H9 (cell line): ENCODE data around the gene BBIP1. TPM values are rescaled to one million over a fixed set of nuclear protein-coding genes. Genes with fewer than 3 reads are reported as not detected.

Source experiments
- DNase-seq: peaks from one replicate; pipeline ENCODE4 v3.0.0-alpha.2; 2017
- H2AFZ ChIP-seq: one replicate; pipeline ENCODE4 v1.6.1; 2013; ENCODE audit warnings: mild to moderate bottlenecking, low read length, control low read depth, moderate library complexity
- H2AK5ac ChIP-seq: 2 replicates; pipeline ENCODE4 v1.6.1; 2013; ENCODE audit warnings: low read length, control low read depth, mixed read lengths; ENCODE audit not compliant: insufficient read length
- H2BK120ac ChIP-seq: one replicate; pipeline ENCODE4 v1.6.1; 2013; ENCODE audit warnings: low read depth, mild to moderate bottlenecking, low read length, control low read depth, inconsistent platforms; ENCODE audit not compliant: poor library complexity, severe bottlenecking
- H2BK12ac ChIP-seq: 2 replicates; pipeline ENCODE4 v1.6.1; 2013; ENCODE audit warnings: low read length, control low read depth, mixed read lengths, low read depth; ENCODE audit not compliant: insufficient read length
- H2BK15ac ChIP-seq: 2 replicates; pipeline ENCODE4 v1.6.1; 2013; ENCODE audit warnings: low read depth, low read length, control low read depth
- H2BK20ac ChIP-seq: one replicate; pipeline ENCODE4 v1.6.1; 2013; ENCODE audit warnings: low read depth, mild to moderate bottlenecking, low read length, control low read depth, inconsistent platforms; ENCODE audit not compliant: poor library complexity, severe bottlenecking
- H2BK5ac ChIP-seq: 2 replicates; pipeline ENCODE4 v1.6.1; 2013; ENCODE audit warnings: low read length, control low read depth, mixed read lengths; ENCODE audit not compliant: insufficient read length
- H3K14ac ChIP-seq: 2 replicates; pipeline ENCODE4 v1.6.1; 2013; ENCODE audit warnings: low read length, control low read depth; ENCODE audit not compliant: insufficient read depth
- H3K18ac ChIP-seq: 2 replicates; pipeline ENCODE4 v1.6.1; 2013; ENCODE audit warnings: low read depth, mild to moderate bottlenecking, mixed read lengths, low read length, control low read depth; ENCODE audit not compliant: insufficient read length
- H3K23ac ChIP-seq: 2 replicates; pipeline ENCODE4 v1.6.1; 2013; ENCODE audit warnings: low read length, control low read depth, mixed read lengths, low read depth; ENCODE audit not compliant: insufficient read length
- H3K23me2 ChIP-seq: 2 replicates; pipeline ENCODE4 v1.6.1; 2013; ENCODE audit warnings: low read depth, mild to moderate bottlenecking, mixed read lengths, low read length, control low read depth; ENCODE audit not compliant: insufficient read length, poor library complexity, severe bottlenecking
- H3K27ac ChIP-seq: 2 replicates; pipeline ENCODE4 v1.5.1; 2013; ENCODE audit warnings: low read length, control low read depth, mixed read lengths, low read depth; ENCODE audit not compliant: insufficient read length
- H3K27me3 ChIP-seq: 2 replicates; pipeline ENCODE4 v1.6.1; 2013; ENCODE audit warnings: low read length, control low read depth, inconsistent platforms; ENCODE audit not compliant: insufficient read depth
- H3K4ac ChIP-seq: 2 replicates; pipeline ENCODE4 v1.6.1; 2013; ENCODE audit warnings: low read depth, mild to moderate bottlenecking, control low read depth, inconsistent platforms, low read length, moderate library complexity
- H3K4me1 ChIP-seq: 2 replicates; pipeline ENCODE4 v1.6.1; 2013; ENCODE audit warnings: low read length, control low read depth, inconsistent platforms; ENCODE audit not compliant: insufficient read depth
- H3K4me2 ChIP-seq: 2 replicates; pipeline ENCODE4 v1.6.1; 2013; ENCODE audit warnings: low read length, control low read depth, mixed read lengths; ENCODE audit not compliant: insufficient read length, insufficient read depth
- H3K56ac ChIP-seq: 2 replicates; pipeline ENCODE4 v1.6.1; 2013; ENCODE audit warnings: low read depth, mild to moderate bottlenecking, mixed read lengths, low read length, control low read depth; ENCODE audit not compliant: insufficient read length
- H3K79me1 ChIP-seq: 2 replicates; pipeline ENCODE4 v1.6.1; 2013; ENCODE audit warnings: low read depth, mild to moderate bottlenecking, moderate library complexity, low read length, control low read depth, inconsistent platforms; ENCODE audit not compliant: insufficient read depth, poor library complexity, severe bottlenecking
- H3K79me2 ChIP-seq: 2 replicates; pipeline ENCODE4 v1.6.1; 2013; ENCODE audit warnings: low read length, control low read depth, inconsistent platforms; ENCODE audit not compliant: insufficient read depth
- H3K9ac ChIP-seq: 2 replicates; pipeline ENCODE4 v1.6.1; 2013; ENCODE audit warnings: low read length, control low read depth, mixed read lengths; ENCODE audit not compliant: insufficient read length; ENCODE audit errors: extremely low read depth
- H3K9me3 ChIP-seq: one replicate; pipeline ENCODE4 v1.6.1; 2013; ENCODE audit warnings: low read depth, low read length, inconsistent platforms; ENCODE audit not compliant: control insufficient read depth
- H3T11ph ChIP-seq: one replicate; pipeline ENCODE4 v1.6.1; 2013; ENCODE audit warnings: mild to moderate bottlenecking, low read length, control low read depth, inconsistent platforms
- H4K20me1 ChIP-seq: one replicate; pipeline ENCODE4 v1.6.1; 2013; ENCODE audit not compliant: control insufficient read depth, insufficient read length, insufficient read depth
- H4K5ac ChIP-seq: 2 replicates; pipeline ENCODE4 v1.6.1; 2013; ENCODE audit warnings: low read depth, mild to moderate bottlenecking, mixed read lengths, low read length, control low read depth; ENCODE audit not compliant: insufficient read length
- H4K8ac ChIP-seq: replicated peaks from 2 replicates; pipeline ENCODE4 v1.6.1; 2013; ENCODE audit warnings: low read length, control low read depth, mixed read lengths, low read depth; ENCODE audit not compliant: insufficient read length
- H4K91ac ChIP-seq: 2 replicates; pipeline ENCODE4 v1.6.1; 2013; ENCODE audit warnings: low read depth, mild to moderate bottlenecking, moderate library complexity, mixed read lengths, low read length, control low read depth; ENCODE audit not compliant: insufficient read length
- H3K27ac Mint-ChIP-seq, 3 experiments: 2 replicates in 2 of 3; 3 replicates in 1 of 3; pipeline ENCODE4 v1.8.0; 2020 to 2021; ENCODE audit warnings: mixed read lengths in 3 of 3, mild to moderate bottlenecking in 1 of 3, moderate library complexity in 1 of 3
- H3K27me3 Mint-ChIP-seq: 2 replicates; pipeline ENCODE4 v1.8.0; 2021; ENCODE audit warnings: low read depth, mild to moderate bottlenecking, moderate library complexity, mixed read lengths
- H3K36me3 Mint-ChIP-seq, 3 experiments: 2 replicates in 2 of 3; 3 replicates in 1 of 3; pipeline ENCODE4 v1.8.0; 2020 to 2021; ENCODE audit warnings: low read depth in 3 of 3, mixed read lengths in 3 of 3; ENCODE audit not compliant: insufficient read depth in 1 of 3
- H3K4me1 Mint-ChIP-seq, 2 experiments: 2 replicates each; pipeline ENCODE4 v1.8.0; 2020; ENCODE audit warnings: mixed read lengths in 2 of 2
- H3K4me3 Mint-ChIP-seq, 2 experiments: 2 replicates in 1 of 2; 3 replicates in 1 of 2; pipeline ENCODE4 v1.8.0; 2020 to 2021; ENCODE audit warnings: mild to moderate bottlenecking in 2 of 2, mixed read lengths in 2 of 2, moderate library complexity in 1 of 2
- H3K9me3 Mint-ChIP-seq, 2 experiments: 2 replicates in 1 of 2; 3 replicates in 1 of 2; pipeline ENCODE4 v1.8.0; 2020; ENCODE audit warnings: mild to moderate bottlenecking in 2 of 2, mixed read lengths in 2 of 2, moderate library complexity in 1 of 2
- CTCF ChIP-seq: fragments of 200-600 bp; sonication (generic); conservative IDR thresholded peaks from 3 replicates; pipeline ENCODE4 v1.8.0; 2021; ENCODE audit warnings: antibody characterized with exemption, mild to moderate bottlenecking
- WGBS: extraction: QIAGEN DNeasy Blood & Tissue Kit; methylation state at CpG from one replicate; pipeline ENCODE4 v1.1.7; 2013; ENCODE audit warnings: missing lambda C conversion rate, low lambda C conversion rate, mixed read lengths; ENCODE audit not compliant: insufficient read length; ENCODE audit errors: extremely low coverage; 5-methylcytosine and 5-hydroxymethylcytosine counted together
- total RNA-seq: library from RNA; stranded (reverse); gene quantifications from 2 replicates; pipeline ENCODE4 v1.2.1, GENCODE V29; 2021

Gene BBIP1
- total RNA-seq, 1 experiment from 2014 or later = 18.8 TPM

DNA sequence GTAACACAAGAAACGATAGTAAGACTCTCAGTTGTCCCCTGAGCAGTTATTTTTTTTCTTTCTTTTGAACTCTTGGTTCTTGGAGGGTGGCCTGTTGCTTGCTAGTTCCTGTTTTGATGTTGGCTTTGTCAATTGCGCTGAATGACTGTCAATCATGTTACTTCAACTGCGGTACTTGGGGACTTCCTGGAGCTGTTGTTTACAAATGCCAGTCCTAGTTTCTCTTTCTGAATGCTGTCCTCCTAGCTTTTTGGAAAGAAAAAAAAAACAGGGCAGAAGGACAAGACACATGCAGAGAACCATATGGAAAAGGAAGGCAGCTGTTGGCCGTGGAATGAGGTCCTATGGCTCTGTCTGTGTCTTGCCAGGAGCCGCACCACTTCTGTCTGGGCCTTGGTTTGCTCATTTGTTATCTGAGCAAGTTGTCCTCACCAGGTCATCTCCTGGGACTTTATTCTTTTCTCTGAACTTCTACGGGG is 54.3 kb downstream of the BBIP1 start:
- H3K4me3 Mint-ChIP-seq = no peak overlapping the region
- no peaks in the 10 kb centered on the region for H3K79me2 ChIP-seq
- H2AFZ ChIP-seq = no peak overlapping the region

More for the DNA sequence above, 54.3 kb downstream of the BBIP1 start:
- no peaks in the 10 kb centered on the region for H3K23me2 ChIP-seq
- H3K9ac ChIP-seq = no peak overlapping the region
- H3K27ac Mint-ChIP-seq = no peak overlapping the region
- H3K14ac ChIP-seq = no peak overlapping the region
- H2BK12ac ChIP-seq = no peak overlapping the region
- H3K9me3 ChIP-seq = no peaks in the 10 kb centered on the region
- H2BK120ac ChIP-seq = no peak overlapping the region
- no peak overlapping the region for H3K4me2 ChIP-seq
- no peak overlapping the region for H4K91ac ChIP-seq
- no peak overlapping the region for H3K18ac ChIP-seq
- no peak overlapping the region for H3K27ac ChIP-seq
- H2BK20ac ChIP-seq = no peak overlapping the region
- H3K9me3 Mint-ChIP-seq = no peaks in the 10 kb centered on the region; a peak in 1 of 5 replicates
- H3K4me1 ChIP-seq = no peaks in the 10 kb centered on the region
- H3K36me3 Mint-ChIP-seq = no peaks in the 10 kb centered on the region
- no CpG with 5 or more reads among the region's 6 CpGs for whole genome bisulfite sequencing
- no peak overlapping the region for H2BK15ac ChIP-seq
- no peak overlapping the region for H3K4ac ChIP-seq
- H2BK5ac ChIP-seq = no peak overlapping the region
- no peak overlapping the region for H3T11ph ChIP-seq
- no peaks in the 10 kb centered on the region for H3K79me1 ChIP-seq
- H3K27me3 Mint-ChIP-seq = no peaks in the 10 kb centered on the region
- no peak overlapping the region for H4K5ac ChIP-seq
- no peak for TF ChIP-seq CTCF
- no peak overlapping the region for H4K8ac ChIP-seq
- H3K27me3 ChIP-seq = no peaks in the 10 kb centered on the region
- H4K20me1 ChIP-seq = no peaks in the 10 kb centered on the region
- H2AK5ac ChIP-seq = no peak overlapping the region
- no peak for DNase-seq
- H3K4me1 Mint-ChIP-seq = peaks cover 6 to 21% of the 10 kb centered on the region in 2 experiments
- H3K23ac ChIP-seq = no peak overlapping the region
- no peak overlapping the region for H3K56ac ChIP-seq
